Measurements from ENCODE around the gene ZSWIM5.
A peak's percentile ranks its signal among the peaks of the same experiment; 100 is the strongest.
"Not testable (repeated sequence)": the region's sequence is repeated elsewhere in the genome, so short reads cannot be mapped to it uniquely, and the experiment has no call there.

ZSWIM5 gene

GRCh38 chr1:45243476-45244343, 37.3 kb upstream of the ZSWIM5 start:
- H3K4me3 ChIP-seq (ENCODE audit: low read depth, low read length), result no peak overlapping the region
- no peak for DNase-seq (ENCODE audit: low read depth)
- TF ChIP-seq, protein P1, sequence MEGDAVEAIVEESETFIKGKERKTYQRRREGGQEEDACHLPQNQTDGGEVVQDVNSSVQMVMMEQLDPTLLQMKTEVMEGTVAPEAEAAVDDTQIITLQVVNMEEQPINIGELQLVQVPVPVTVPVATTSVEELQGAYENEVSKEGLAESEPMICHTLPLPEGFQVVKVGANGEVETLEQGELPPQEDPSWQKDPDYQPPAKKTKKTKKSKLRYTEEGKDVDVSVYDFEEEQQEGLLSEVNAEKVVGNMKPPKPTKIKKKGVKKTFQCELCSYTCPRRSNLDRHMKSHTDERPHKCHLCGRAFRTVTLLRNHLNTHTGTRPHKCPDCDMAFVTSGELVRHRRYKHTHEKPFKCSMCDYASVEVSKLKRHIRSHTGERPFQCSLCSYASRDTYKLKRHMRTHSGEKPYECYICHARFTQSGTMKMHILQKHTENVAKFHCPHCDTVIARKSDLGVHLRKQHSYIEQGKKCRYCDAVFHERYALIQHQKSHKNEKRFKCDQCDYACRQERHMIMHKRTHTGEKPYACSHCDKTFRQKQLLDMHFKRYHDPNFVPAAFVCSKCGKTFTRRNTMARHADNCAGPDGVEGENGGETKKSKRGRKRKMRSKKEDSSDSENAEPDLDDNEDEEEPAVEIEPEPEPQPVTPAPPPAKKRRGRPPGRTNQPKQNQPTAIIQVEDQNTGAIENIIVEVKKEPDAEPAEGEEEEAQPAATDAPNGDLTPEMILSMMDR (conservative IDR thresholded peaks at IDR 0.05; ENCODE audit: low read depth, low read length), result no peak

DNA sequence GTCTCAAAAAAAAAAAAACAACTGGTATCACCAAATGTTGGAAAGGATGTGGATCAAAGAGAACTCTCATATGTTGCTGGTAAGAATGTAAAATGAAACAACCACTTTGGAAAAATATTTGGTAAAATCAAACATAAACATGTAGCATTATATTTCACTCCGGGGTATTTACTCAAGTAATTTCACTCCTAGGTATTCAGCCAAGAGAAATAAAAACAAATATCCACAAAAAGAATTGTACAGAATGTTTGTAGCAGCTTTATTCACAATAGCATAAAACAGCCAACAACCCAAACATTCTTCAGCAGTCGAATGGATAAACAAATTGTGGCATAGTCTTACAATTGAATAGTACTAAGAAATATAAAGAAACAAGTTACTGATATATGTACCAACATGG, 32.4 kb upstream of the ZSWIM5 start:
- no peak overlapping the region for H3K4me3 ChIP-seq (ENCODE audit: low read depth, low read length)
- DNase-seq (ENCODE audit: low read depth), result no peak
- TF ChIP-seq, protein P1 (conservative IDR thresholded peaks at IDR 0.05; ENCODE audit: low read depth, low read length), result no peak

DNA sequence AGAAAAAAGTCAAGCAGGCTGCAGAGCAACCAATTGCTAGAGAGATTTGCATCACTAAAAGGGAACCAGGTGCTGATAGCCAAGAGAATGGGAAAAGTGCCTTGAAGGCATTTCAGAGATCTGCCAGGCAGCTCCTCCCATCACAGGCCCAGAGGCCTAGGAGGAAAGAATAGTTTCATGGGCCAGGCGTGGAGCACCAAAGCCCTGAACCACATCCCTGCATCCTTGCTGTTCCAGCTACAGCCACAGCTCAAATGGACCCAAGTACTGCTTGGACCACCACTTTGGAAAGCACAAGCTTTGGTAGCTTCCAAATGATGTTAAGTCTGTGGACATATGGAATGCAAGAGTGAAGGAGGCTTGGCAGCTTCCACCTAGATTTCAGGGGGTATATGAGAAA, 29.7 kb upstream of the ZSWIM5 start:
- no peak for DNase-seq (ENCODE audit: low read depth)
- H3K4me3 ChIP-seq (ENCODE audit: low read depth, low read length), result no peak overlapping the region
- TF ChIP-seq, protein P1 (conservative IDR thresholded peaks at IDR 0.05; ENCODE audit: low read depth, low read length), result no peak

DNA sequence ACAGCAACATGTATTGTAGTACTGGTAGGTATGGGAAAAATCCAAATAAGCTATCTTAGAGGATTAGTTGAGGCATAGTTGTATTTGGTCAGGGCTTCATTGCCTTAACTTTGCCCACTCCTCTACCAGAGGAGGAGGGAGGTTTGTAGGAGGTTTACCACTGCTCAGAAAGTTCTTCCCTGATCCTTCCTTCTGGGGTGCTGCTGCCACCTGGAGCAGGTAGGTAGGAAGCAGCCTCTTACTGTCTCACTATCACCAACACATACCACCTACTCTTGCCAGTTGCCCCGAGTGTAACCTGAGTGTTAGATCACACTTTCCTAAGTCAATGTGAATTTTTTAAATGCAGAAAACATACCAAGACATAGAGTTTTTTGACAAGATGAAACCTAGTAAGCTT, 24.1 kb upstream of the ZSWIM5 start:
- no peak overlapping the region for H3K4me3 ChIP-seq (ENCODE audit: low read depth, low read length)
- DNase-seq (ENCODE audit: low read depth), result no peak
- TF ChIP-seq, protein P1 (conservative IDR thresholded peaks at IDR 0.05; ENCODE audit: low read depth, low read length), result no peak

DNA sequence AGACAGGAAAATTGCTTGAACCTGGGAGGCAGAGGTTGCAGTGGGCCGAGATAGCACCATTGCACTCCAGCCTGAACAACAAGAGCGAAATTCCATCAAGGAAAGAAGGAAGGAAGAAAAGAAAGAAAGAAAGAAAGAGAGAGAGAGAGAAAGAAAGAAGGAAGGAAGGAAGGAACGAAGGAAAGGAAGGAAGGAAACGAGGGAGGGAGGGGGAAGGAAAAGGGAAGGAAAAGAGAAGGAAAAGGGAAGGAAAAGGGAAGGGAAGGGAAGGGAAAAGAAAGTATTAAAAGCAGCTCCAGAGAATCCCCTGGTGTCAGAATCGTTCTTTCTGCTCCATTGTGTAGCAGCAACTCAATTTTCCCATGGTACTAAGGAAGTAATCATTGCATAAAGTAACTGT, 19.2 kb upstream of the ZSWIM5 start:
- TF ChIP-seq, protein P1 (conservative IDR thresholded peaks at IDR 0.05; ENCODE audit: low read depth, low read length), result no peak
- DNase-seq (ENCODE audit: low read depth), result no peak
- no peak overlapping the region for H3K4me3 ChIP-seq (ENCODE audit: low read depth, low read length)

DNA sequence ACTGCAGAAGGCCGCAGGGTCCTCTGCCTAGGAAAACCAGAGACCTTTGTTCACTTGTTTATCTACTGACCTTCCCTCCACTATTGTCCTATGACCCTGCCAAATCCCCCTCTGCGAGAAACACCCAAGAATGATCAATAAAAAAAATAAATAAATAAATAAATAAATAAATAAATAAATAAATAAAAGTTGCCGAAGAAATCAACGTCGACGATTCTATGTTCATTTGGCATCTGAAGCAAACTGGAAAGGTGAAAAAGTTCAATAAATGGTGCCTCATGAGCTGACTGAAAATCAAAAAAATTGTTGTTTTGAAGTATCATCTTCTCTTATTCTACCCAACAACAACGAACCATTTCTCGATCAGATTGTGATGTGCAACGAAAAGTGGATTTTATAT, 17.3 kb upstream of the ZSWIM5 start:
- H3K4me3 ChIP-seq (ENCODE audit: low read depth, low read length); DNase-seq (ENCODE audit: low read depth): not testable (repeated sequence)

DNA sequence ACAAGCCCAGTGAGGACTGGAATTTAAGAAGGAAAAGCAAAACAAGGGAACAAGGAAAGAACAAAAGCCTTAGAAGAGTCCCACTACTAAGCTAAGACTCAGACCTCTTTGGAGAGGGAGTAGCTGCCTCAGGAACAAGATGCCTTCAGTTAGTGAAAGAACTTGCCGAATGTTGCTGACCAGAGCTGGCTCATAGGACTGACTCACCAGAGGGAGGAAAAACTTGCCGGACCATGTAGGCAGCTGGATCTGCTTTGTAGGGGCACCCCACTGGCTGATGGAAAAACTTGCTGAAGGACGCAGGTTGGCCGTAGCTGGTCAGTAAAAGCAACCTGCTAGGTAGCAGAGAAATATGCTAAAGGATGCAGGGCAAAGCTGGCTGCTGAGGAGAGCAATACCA, 15.3 kb upstream of the ZSWIM5 start:
- peak; percentile 64 for DNase-seq (ENCODE audit: low read depth)
- no peak overlapping the region for H3K4me3 ChIP-seq (ENCODE audit: low read depth, low read length)
- TF ChIP-seq, protein P1 (conservative IDR thresholded peaks at IDR 0.05; ENCODE audit: low read depth, low read length), result no peak
